ENCODE data around the gene PAM16. TPM values are rescaled to one million over a fixed set of nuclear protein-coding genes. Genes with fewer than 3 reads are reported as not detected.

The PAM16 gene
- total and polyA plus RNA-seq, 4 donors: 23.0 to 183 (median 58.7) TPM

- no peak for TF ChIP-seq CTCF (IDR thresholded peaks at IDR 0.05; ENCODE audit: control extremely low read depth, extremely low read depth)
- Histone ChIP-seq H3K36me3 (ENCODE audit: control insufficient read depth in 4 of 4, insufficient read depth in 4 of 4, low read length in 4 of 4) (peaks cover 0 to 53% (median 7%) of the 10 kb centered on the region in 4 donors), H3K4me1 (ENCODE audit: control insufficient read depth in 5 of 5, insufficient read depth in 5 of 5, low read length in 5 of 5) (peaks cover 0 to 18% (median 7%) of the 10 kb centered on the region in 5 donors), H3K9me3 (ENCODE audit: control insufficient read depth in 4 of 4, insufficient read depth in 3 of 4, low read length in 3 of 4) (no peaks in the 10 kb centered on the region), H3K27me3 (ENCODE audit: control insufficient read depth in 3 of 3, insufficient read depth in 3 of 3, low read length in 2 of 3) (no peaks in the 10 kb centered on the region), H3K4me3 (no peak overlapping the region), H3K9ac (ENCODE audit: insufficient read depth in 1 of 2, low read length in 2 of 2) (no peak overlapping the region), H3K27ac (ENCODE audit: low read depth in 1 of 2, low read length in 1 of 2) (no peak overlapping the region)
- WGBS, 2 donors: 91 to 94% methylated on average over 59 of the region's 59 CpGs
- ATAC-seq (ENCODE audit: insufficient read depth, low FRiP score): no peak
- DNase-seq: no peak
Measured at GRCh38 chr16:4381072-4381934, 30.2 kb upstream of the PAM16 start.

GRCh38 chr16:4380119-4381063, 29.3 kb upstream of the PAM16 start:
- Histone ChIP-seq H3K27ac (ENCODE audit: low read depth in 1 of 2, low read length in 1 of 2) (no peak overlapping the region), H3K4me3 (no peak overlapping the region), H3K9ac (ENCODE audit: insufficient read depth in 1 of 2, low read length in 2 of 2) (no peak overlapping the region), H3K27me3 (ENCODE audit: control insufficient read depth in 3 of 3, insufficient read depth in 3 of 3, low read length in 2 of 3) (no peaks in the 10 kb centered on the region), H3K9me3 (ENCODE audit: control insufficient read depth in 4 of 4, insufficient read depth in 3 of 4, low read length in 3 of 4) (no peaks in the 10 kb centered on the region), H3K36me3 (ENCODE audit: control insufficient read depth in 4 of 4, insufficient read depth in 4 of 4, low read length in 4 of 4) (peaks cover 0 to 53% (median 7%) of the 10 kb centered on the region in 4 donors), H3K4me1 (ENCODE audit: control insufficient read depth in 5 of 5, insufficient read depth in 5 of 5, low read length in 5 of 5) (peaks cover 0 to 27% (median 15%) of the 10 kb centered on the region in 5 donors)
- 76 to 86% methylated on average over 26 of the region's 26 CpGs for WGBS, 2 donors
- DNase-seq (no peak), ATAC-seq (ENCODE audit: insufficient read depth, low FRiP score) (no peak)
- no peak for TF ChIP-seq CTCF (IDR thresholded peaks at IDR 0.05; ENCODE audit: control extremely low read depth, extremely low read depth)

- WGBS, 2 donors: 88 to 93% methylated on average over 20 to 21 of the region's 21 CpGs
- no peak for TF ChIP-seq CTCF (IDR thresholded peaks at IDR 0.05; ENCODE audit: control extremely low read depth, extremely low read depth)
- Histone ChIP-seq H3K9ac (ENCODE audit: insufficient read depth in 1 of 2, low read length in 2 of 2) (no peak overlapping the region), H3K4me1 (ENCODE audit: control insufficient read depth in 5 of 5, insufficient read depth in 5 of 5, low read length in 5 of 5) (peaks cover 0 to 39% (median 26%) of the 10 kb centered on the region in 5 donors), H3K4me3 (no peak overlapping the region), H3K36me3 (ENCODE audit: control insufficient read depth in 4 of 4, insufficient read depth in 4 of 4, low read length in 4 of 4) (peaks cover 0 to 43% (median 7%) of the 10 kb centered on the region in 4 donors), H3K27ac (ENCODE audit: low read depth in 1 of 2, low read length in 1 of 2) (peak overlapping the region in 1 of 2 donors; percentile 31), H3K9me3 (ENCODE audit: control insufficient read depth in 4 of 4, insufficient read depth in 3 of 4, low read length in 3 of 4) (no peaks in the 10 kb centered on the region), H3K27me3 (ENCODE audit: control insufficient read depth in 3 of 3, insufficient read depth in 3 of 3, low read length in 2 of 3) (no peaks in the 10 kb centered on the region)
- ATAC-seq (ENCODE audit: insufficient read depth, low FRiP score): no peak
- DNase-seq: no peak
Measured at GRCh38 chr16:4378999-4379690, 28.0 kb upstream of the PAM16 start.

Measured in lung (tissue), 12 donors.